H1 (cell line): Measurements from ENCODE around the gene CASR. TPM values are rescaled to one million over a fixed set of nuclear protein-coding genes. Genes with fewer than 3 reads are reported as not detected.

ENCODE experiments used
- CTCF ChIA-PET: fragments of 300-600 bp; sonication (Branson Sonifier 250); formaldehyde crosslinking; loops from one replicate; lab custom pipeline; 2021; ENCODE audit not compliant: partially characterized antibody; lab: Charles Lee
- POLR2A ChIA-PET: fragments of 300-600 bp; sonication (Branson Sonifier 250); formaldehyde crosslinking; loops from one replicate; lab custom pipeline; 2021; ENCODE audit warnings: inconsistent platforms; ENCODE audit not compliant: partially characterized antibody; lab: Charles Lee
- DNase-seq, 2 experiments: peaks; one replicate each; pipeline versions ENCODE4 v3.0.0 to v3.0.0-alpha.2; 2010 to 2022; ENCODE audit warnings: low spot score in 2 of 2, low read depth in 1 of 2, mixed read lengths in 1 of 2
- FAIRE-seq: peaks from 2 replicates; lab custom pipeline; 2011; peaks lifted over from hg19 to GRCh38; lab: Jason Lieb, UNC
- H2AFZ ChIP-seq: 2 replicates; pipeline ENCODE4 v1.8.1; 2012; ENCODE audit warnings: low read length, inconsistent platforms
- H2AK5ac ChIP-seq: 2 replicates; pipeline ENCODE4 v1.6.1; 2013; ENCODE audit warnings: low read depth, low read length
- H2BK120ac ChIP-seq: replicated peaks from 2 replicates; pipeline ENCODE3; 2013; ENCODE audit warnings: low read depth, low read length, inconsistent platforms
- H2BK12ac ChIP-seq: 2 replicates; pipeline ENCODE4 v1.6.1; 2013; ENCODE audit warnings: low read depth, low read length
- H2BK15ac ChIP-seq: 2 replicates; pipeline ENCODE4 v1.6.1; 2013; ENCODE audit warnings: low read length
- H2BK20ac ChIP-seq: 2 replicates; pipeline ENCODE4 v1.6.1; 2013; ENCODE audit warnings: low read length
- H2BK5ac ChIP-seq: 2 replicates; pipeline ENCODE4 v1.6.1; 2013; ENCODE audit warnings: low read depth, low read length
- H3K14ac ChIP-seq: 2 replicates; pipeline ENCODE4 v1.6.1; 2013; ENCODE audit warnings: inconsistent platforms; ENCODE audit not compliant: insufficient read length
- H3K18ac ChIP-seq: 2 replicates; pipeline ENCODE4 v1.6.1; 2013; ENCODE audit warnings: low read length; ENCODE audit errors: extremely low read depth
- H3K23ac ChIP-seq: 2 replicates; pipeline ENCODE4 v1.6.1; 2013; ENCODE audit warnings: inconsistent platforms; ENCODE audit not compliant: insufficient read length
- H3K23me2 ChIP-seq: 2 replicates; pipeline ENCODE4 v1.6.1; 2013; ENCODE audit warnings: low read depth, low read length
- H3K27ac ChIP-seq: 2 replicates; pipeline ENCODE4 v1.6.1; 2011; ENCODE audit warnings: low read depth, low read length, inconsistent platforms
- H3K27me3 ChIP-seq, 4 experiments: replicated peaks in 1 of 4; 1 replicate in 1 of 4; 2 replicates in 3 of 4; pipeline versions ENCODE4 v1.6.1 to v1.8.1; 2011 to 2013; ENCODE audit warnings: low read length in 3 of 4, mild to moderate bottlenecking in 3 of 4, inconsistent platforms in 2 of 4, mixed read lengths in 2 of 4, moderate library complexity in 1 of 4; ENCODE audit not compliant: control insufficient read depth in 3 of 4, insufficient read depth in 3 of 4; ENCODE audit errors: extremely low read depth in 1 of 4
- H3K36me3 ChIP-seq, 4 experiments: 2 replicates each; pipeline versions ENCODE4 v1.6.1 to v1.8.1; 2011 to 2013; ENCODE audit warnings: mild to moderate bottlenecking in 4 of 4, low read length in 3 of 4, moderate library complexity in 2 of 4, control low read depth in 1 of 4, inconsistent platforms in 1 of 4; ENCODE audit not compliant: insufficient read depth in 4 of 4, control insufficient read depth in 2 of 4
- H3K4ac ChIP-seq: replicated peaks from 2 replicates; pipeline ENCODE3; 2013; ENCODE audit warnings: low read length, low read depth, mixed read lengths, inconsistent platforms; ENCODE audit not compliant: insufficient read length
- H3K4me1 ChIP-seq, 4 experiments: replicated peaks in 1 of 4; 1 replicate in 1 of 4; 2 replicates in 3 of 4; pipeline versions ENCODE4 v1.6.1 to v1.8.1; 2011 to 2013; ENCODE audit warnings: low read length in 3 of 4, inconsistent platforms in 2 of 4, mixed read lengths in 1 of 4; ENCODE audit not compliant: insufficient read depth in 4 of 4, control insufficient read depth in 3 of 4
- H3K4me2 ChIP-seq, 2 experiments: 2 replicates each; pipeline versions ENCODE4 v1.6.1 to v1.8.1; 2011 to 2013; ENCODE audit warnings: low read depth in 2 of 2, low read length in 2 of 2, control low read depth in 1 of 2, inconsistent platforms in 1 of 2, mild to moderate bottlenecking in 1 of 2; ENCODE audit not compliant: insufficient read depth in 1 of 2
- H3K4me3 ChIP-seq, 4 experiments: fragments of 200-600, 300-600 bp in 1 of 4; sonication (generic), shearing (Covaris generic), sonication (Bioruptor Twin) in 1 of 4; 2 replicates each; pipeline versions ENCODE4 v1.5.1 to v1.8.1; 2011 to 2016; ENCODE audit warnings: low read length in 4 of 4, low read depth in 3 of 4, control low read depth in 2 of 4, inconsistent platforms in 2 of 4, mild to moderate bottlenecking in 2 of 4, mixed read lengths in 1 of 4, moderate library complexity in 1 of 4; ENCODE audit not compliant: insufficient read depth in 2 of 4; ENCODE audit errors: extremely low read depth in 1 of 4
- H3K56ac ChIP-seq: replicated peaks from 2 replicates; pipeline ENCODE3; 2013; ENCODE audit warnings: low read depth, mild to moderate bottlenecking, mixed read lengths, low read length, inconsistent platforms; ENCODE audit not compliant: insufficient read length
- H3K79me1 ChIP-seq: 2 replicates; pipeline ENCODE4 v1.6.1; 2013; ENCODE audit warnings: low read depth, low read length, control low read depth
- H3K79me2 ChIP-seq, 2 experiments: 2 replicates each; pipeline versions ENCODE4 v1.6.1 to v1.8.1; 2012 to 2013; ENCODE audit warnings: low read length in 2 of 2, mild to moderate bottlenecking in 2 of 2, inconsistent platforms in 1 of 2; ENCODE audit not compliant: insufficient read depth in 2 of 2, control insufficient read depth in 1 of 2
- H3K9ac ChIP-seq, 4 experiments: replicated peaks in 1 of 4; 1 replicate in 1 of 4; 2 replicates in 3 of 4; pipeline versions ENCODE4 v1.6.1 to v1.8.1; 2011 to 2013; ENCODE audit warnings: low read depth in 3 of 4, low read length in 3 of 4, control low read depth in 2 of 4, mild to moderate bottlenecking in 2 of 4, moderate library complexity in 2 of 4, inconsistent platforms in 1 of 4; ENCODE audit errors: extremely low read depth in 1 of 4
- H3K9me3 ChIP-seq, 2 experiments: 2 replicates each; pipeline versions ENCODE4 v1.6.1 to v1.8.1; 2012 to 2013; ENCODE audit warnings: mild to moderate bottlenecking in 2 of 2, moderate library complexity in 2 of 2, control low read depth in 1 of 2, inconsistent platforms in 1 of 2, low read depth in 1 of 2, low read length in 1 of 2, mixed read lengths in 1 of 2; ENCODE audit not compliant: insufficient read depth in 2 of 2
- H4K20me1 ChIP-seq, 2 experiments: replicated peaks in 1 of 2; 2 replicates each; pipeline versions ENCODE3 to v1.8.1; 2011 to 2013; ENCODE audit warnings: inconsistent platforms in 2 of 2, low read length in 2 of 2, mild to moderate bottlenecking in 1 of 2; ENCODE audit not compliant: insufficient read depth in 2 of 2, control insufficient read depth in 1 of 2
- H4K5ac ChIP-seq: 2 replicates; pipeline ENCODE4 v1.6.1; 2013; ENCODE audit warnings: low read length, low read depth, mixed read lengths, inconsistent platforms; ENCODE audit not compliant: insufficient read length
- H4K8ac ChIP-seq: 2 replicates; pipeline ENCODE4 v1.8.0; 2013; ENCODE audit warnings: mild to moderate bottlenecking, moderate library complexity, low read length, inconsistent platforms; ENCODE audit not compliant: insufficient read depth; ENCODE audit errors: extremely low read depth
- H4K91ac ChIP-seq: replicated peaks from 2 replicates; pipeline ENCODE3; 2013; ENCODE audit warnings: low read length, mixed read lengths, inconsistent platforms; ENCODE audit not compliant: insufficient read length
- CHD2 ChIP-seq: IDR thresholded peaks from 2 replicates; pipeline ENCODE4 v1.6.1; 2012; ENCODE audit warnings: low read length, improper control_type of control experiment
- EZH2 ChIP-seq: fragments of 200-600 bp; sonication (generic); IDR thresholded peaks from 2 replicates; pipeline ENCODE4 v1.7.1; 2012; ENCODE audit warnings: low read depth, mild to moderate bottlenecking, moderate library complexity, low read length, inconsistent platforms; ENCODE audit not compliant: severe bottlenecking
- FOSL1 ChIP-seq: IDR thresholded peaks from 2 replicates; pipeline ENCODE4 v1.6.1; 2011; ENCODE audit warnings: mild to moderate bottlenecking, low read depth, low read length, moderate library complexity; ENCODE audit not compliant: insufficient read depth
- GTF2F1 ChIP-seq: IDR thresholded peaks from 2 replicates; pipeline ENCODE4 v1.6.1; 2012; ENCODE audit warnings: low read depth, low read length, improper control_type of control experiment, borderline replicate concordance
- HDAC2 ChIP-seq, 2 experiments: fragments of 300-600 bp in 1 of 2; sonication (generic) in 1 of 2; IDR thresholded peaks; 2 replicates each; pipeline ENCODE4 v1.6.1; 2011 to 2012; ENCODE audit warnings: low read depth in 2 of 2, low read length in 2 of 2, mild to moderate bottlenecking in 2 of 2, moderate library complexity in 2 of 2, borderline replicate concordance in 1 of 2, inconsistent platforms in 1 of 2
- MAFK ChIP-seq: IDR thresholded peaks from 2 replicates; pipeline ENCODE4 v1.6.1; 2012; ENCODE audit warnings: low read depth, mild to moderate bottlenecking, improper control_type of control experiment, low read length
- POU5F1 ChIP-seq: IDR thresholded peaks from 2 replicates; pipeline ENCODE4 v1.6.1; 2011; ENCODE audit warnings: low read depth, mild to moderate bottlenecking, low read length, moderate library complexity
- SUZ12 ChIP-seq: fragments of 200-600 bp; sonication (generic); IDR thresholded peaks from 2 replicates; pipeline ENCODE4 v1.6.1; 2012; ENCODE audit warnings: mild to moderate bottlenecking, inconsistent platforms, low read length, moderate library complexity, mixed read lengths
- TCF12 ChIP-seq: IDR thresholded peaks from 2 replicates; pipeline ENCODE4 v1.6.1; 2011; ENCODE audit warnings: low read depth, mild to moderate bottlenecking, low read length
- YY1 ChIP-seq: IDR thresholded peaks from 2 replicates; pipeline ENCODE4 v1.6.1; 2011; ENCODE audit warnings: low read depth, mild to moderate bottlenecking, low read length
- WGBS, 2 experiments: shearing (Covaris generic) in 1 of 2; methylation state at CpG; one replicate each; pipeline versions ENCODE4 v1.1.6 to v1.1.7; 2013 to 2015; ENCODE audit warnings: low lambda C conversion rate in 2 of 2, mixed read lengths in 2 of 2, inconsistent platforms in 1 of 2, low coverage in 1 of 2, missing lambda C conversion rate in 1 of 2; ENCODE audit not compliant: insufficient replicate concordance in 2 of 2, insufficient coverage in 1 of 2, insufficient read length in 1 of 2; ENCODE audit errors: extremely low coverage in 1 of 2, missing lambda C conversion rate in 1 of 2; 5-methylcytosine and 5-hydroxymethylcytosine counted together
- polyA plus RNA-seq, 7 experiments: library from polyadenylated mRNA; depleted of rRNA in 3 of 7; stranded (reverse) in 5 of 7; unstranded in 2 of 7; fragments of >200 nt in 5 of 7; fragments of 200-250 nt in 2 of 7; gene quantifications; 1 replicate in 5 of 7; 2 replicates in 1 of 7; 4 replicates in 1 of 7; pipeline versions ENCODE4 v1.2.1 to v1.2.3, GENCODE V29; 2011 to 2013; ENCODE audit warnings: missing spikeins in 2 of 7, mixed read lengths in 2 of 7
- total RNA-seq: library from RNA; stranded (reverse); fragmentation: NEBNext Ultra II Directional; extraction: Animal tissue kit (Norgen Biotek cat#: 25700); gene quantifications from 2 replicates; pipeline ENCODE4 v1.2.1, GENCODE V29; 2021

CASR gene
- total and polyA plus RNA-seq, 2 of the 8 experiments (the other 6 are each of a cell fraction or from before 2014, with no cell fraction given), result 0.36 to 0.58 TPM

DNA sequence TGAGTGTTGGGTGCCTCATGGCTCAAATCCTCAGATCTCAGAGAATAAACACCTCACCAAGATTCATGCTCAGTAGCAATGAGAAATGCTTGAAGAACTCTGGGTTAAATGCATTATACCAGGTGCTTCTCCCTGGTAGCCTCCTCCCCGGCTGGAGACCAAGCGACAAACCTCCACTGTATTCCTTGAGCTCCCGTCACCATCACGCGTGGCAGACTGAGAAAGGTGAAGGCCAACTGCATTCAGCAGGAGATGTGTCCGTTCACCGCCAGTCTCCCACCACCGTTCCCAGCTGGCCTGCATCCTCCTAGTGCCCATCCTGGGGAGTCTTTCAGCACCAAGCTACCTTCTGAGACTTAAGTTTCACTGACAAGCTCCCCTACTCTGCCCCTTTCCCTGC, 149.1 kb downstream of the CASR start:
- H3K9me3 ChIP-seq, result no peaks in the 10 kb centered on the region
- H2BK20ac ChIP-seq, result no peak overlapping the region
- no peak overlapping the region for H4K91ac ChIP-seq
- H4K8ac ChIP-seq, result no peak overlapping the region
- ChIA-PET CTCF (interaction anchor here (1.2 kb wide), 1 partner anchor 16 kb away, joined by 3 read pairs; no protein-coding TSS in a partner anchor), POLR2A (interaction anchor here (0.9 kb wide), 1 partner anchor 30 kb away, joined by 4 read pairs; no protein-coding TSS in a partner anchor)
- H3K36me3 ChIP-seq, result no peaks in the 10 kb centered on the region
- TF ChIP-seq POU5F1, result no peak
- TF ChIP-seq FOSL1, result no peak
- TF ChIP-seq HDAC2 (IDR thresholded peaks at IDR 0.05; ENCODE audit: borderline replicate concordance in 1 of 2, low read depth in 2 of 2, low read length in 2 of 2), result no peak
- TF ChIP-seq SUZ12, result no peak
- no peak for TF ChIP-seq TCF12
- TF ChIP-seq GTF2F1, result no peak
- TF ChIP-seq EZH2, result no peak
- no peak for TF ChIP-seq CHD2
- no peak for TF ChIP-seq YY1
- TF ChIP-seq MAFK, result no peak
- H3K4me3 ChIP-seq, result no peak overlapping the region
- no peaks in the 10 kb centered on the region for H4K20me1 ChIP-seq
- no peak overlapping the region for H3K14ac ChIP-seq
- no peak overlapping the region for H2AFZ ChIP-seq
- H3K79me2 ChIP-seq, result no peaks in the 10 kb centered on the region
- H3K4me2 ChIP-seq, result no peak overlapping the region
- FAIRE-seq, result no peak
- no peak overlapping the region for H2AK5ac ChIP-seq
- H3K23ac ChIP-seq, result no peak overlapping the region
- no peak overlapping the region for H3K27ac ChIP-seq
- H2BK120ac ChIP-seq, result no peak overlapping the region
- H3K18ac ChIP-seq, result no peak overlapping the region
- 94% methylated on average over 8 of the region's 8 CpGs; no CpG with 5 or more reads in 1 of the 2 experiments for WGBS, 2 experiments
- H4K5ac ChIP-seq, result no peak overlapping the region
- no peaks in the 10 kb centered on the region for H3K23me2 ChIP-seq
- H3K4me1 ChIP-seq, result no peaks in the 10 kb centered on the region
- H2BK12ac ChIP-seq, result no peak overlapping the region
- no peak overlapping the region for H3K4ac ChIP-seq
- no peak for DNase-seq
- no peak overlapping the region for H2BK15ac ChIP-seq
- H2BK5ac ChIP-seq, result no peak overlapping the region
- no peak overlapping the region for H3K9ac ChIP-seq
- H3K56ac ChIP-seq, result no peak overlapping the region
- H3K79me1 ChIP-seq, result no peaks in the 10 kb centered on the region
- no peaks in the 10 kb centered on the region for H3K27me3 ChIP-seq
